NCI-H2227 (cell line): ENCODE results near the gene BUD23.
"Not testable (repeated sequence)": the region's sequence is repeated elsewhere in the genome, so short reads cannot be mapped to it uniquely, and the experiment has no call there.

ENCODE experiments used
- DNase-seq: peaks from one replicate; lab custom pipeline; 2025; ENCODE audit not compliant: unreplicated experiment; lab: John Stamatoyannopoulos, UW

BUD23 gene, protein sequence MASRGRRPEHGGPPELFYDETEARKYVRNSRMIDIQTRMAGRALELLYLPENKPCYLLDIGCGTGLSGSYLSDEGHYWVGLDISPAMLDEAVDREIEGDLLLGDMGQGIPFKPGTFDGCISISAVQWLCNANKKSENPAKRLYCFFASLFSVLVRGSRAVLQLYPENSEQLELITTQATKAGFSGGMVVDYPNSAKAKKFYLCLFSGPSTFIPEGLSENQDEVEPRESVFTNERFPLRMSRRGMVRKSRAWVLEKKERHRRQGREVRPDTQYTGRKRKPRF

DNA sequence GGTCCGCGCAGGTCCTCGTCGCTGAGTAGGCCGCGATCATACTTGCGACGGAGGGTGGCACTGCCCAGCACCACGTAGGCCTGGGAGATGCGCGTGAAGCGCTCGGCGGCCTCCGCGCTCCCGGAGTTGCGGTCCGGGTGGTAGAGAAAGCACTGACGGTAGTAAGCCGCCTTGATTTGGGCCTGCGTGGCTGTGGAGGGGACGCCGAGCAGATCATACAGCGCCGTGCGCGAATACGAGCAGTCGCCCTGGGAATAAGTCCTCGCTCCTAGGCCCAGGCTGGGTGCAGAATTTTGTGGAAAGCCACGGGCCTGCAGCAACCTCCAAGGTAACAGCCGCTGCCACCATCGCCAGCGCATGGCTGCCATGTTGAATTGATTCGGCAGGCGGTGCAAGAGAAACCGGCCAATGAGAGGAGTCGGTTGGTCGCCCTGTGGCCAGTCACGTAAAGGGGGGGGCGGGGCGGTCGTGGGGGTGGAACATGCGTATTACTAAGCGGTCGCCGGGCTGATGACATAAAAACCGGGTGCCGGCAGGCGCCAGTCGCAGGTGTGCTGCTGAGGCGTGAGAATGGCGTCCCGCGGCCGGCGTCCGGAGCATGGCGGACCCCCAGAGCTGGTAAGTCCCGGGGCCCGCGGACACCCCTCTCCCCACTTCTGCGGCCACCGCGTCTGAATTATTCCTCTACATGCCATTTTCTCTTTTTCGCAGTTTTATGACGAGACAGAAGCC lies at the start of gene BUD23, which contains the start of gene DNAJC30:
Gene BUD23, plus strand, starts transcription at position 542 of the 732 bp plus-strand sequence. Its CDS starts 29 bp downstream, at position 571.
Gene DNAJC30, minus strand, starts transcription at position 398 of the 732 bp plus-strand sequence. Its CDS starts 30 bp downstream, at position 368.
- peak; percentile 95 for DNase-seq

DNA sequence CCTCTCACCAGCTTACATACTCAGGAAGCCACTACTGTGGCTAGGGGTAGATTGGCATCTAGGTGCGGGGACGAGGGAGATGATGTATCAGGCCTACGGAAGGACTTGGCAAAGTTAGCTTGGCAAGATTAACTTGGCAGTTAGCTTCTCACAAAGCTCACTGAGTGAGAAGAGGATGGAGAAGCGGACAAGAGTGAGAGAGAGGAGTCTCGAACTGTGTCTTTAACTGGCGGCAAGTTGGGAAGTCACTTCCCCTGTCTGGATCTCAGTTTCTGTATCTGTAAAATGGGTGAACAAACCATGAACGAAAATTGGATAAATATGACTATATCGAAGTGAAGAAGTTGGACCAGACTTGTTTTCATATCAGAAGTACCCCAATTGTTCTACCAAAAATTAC lies 49.6 kb upstream of the BUD23 start:
- no peak for DNase-seq

DNA sequence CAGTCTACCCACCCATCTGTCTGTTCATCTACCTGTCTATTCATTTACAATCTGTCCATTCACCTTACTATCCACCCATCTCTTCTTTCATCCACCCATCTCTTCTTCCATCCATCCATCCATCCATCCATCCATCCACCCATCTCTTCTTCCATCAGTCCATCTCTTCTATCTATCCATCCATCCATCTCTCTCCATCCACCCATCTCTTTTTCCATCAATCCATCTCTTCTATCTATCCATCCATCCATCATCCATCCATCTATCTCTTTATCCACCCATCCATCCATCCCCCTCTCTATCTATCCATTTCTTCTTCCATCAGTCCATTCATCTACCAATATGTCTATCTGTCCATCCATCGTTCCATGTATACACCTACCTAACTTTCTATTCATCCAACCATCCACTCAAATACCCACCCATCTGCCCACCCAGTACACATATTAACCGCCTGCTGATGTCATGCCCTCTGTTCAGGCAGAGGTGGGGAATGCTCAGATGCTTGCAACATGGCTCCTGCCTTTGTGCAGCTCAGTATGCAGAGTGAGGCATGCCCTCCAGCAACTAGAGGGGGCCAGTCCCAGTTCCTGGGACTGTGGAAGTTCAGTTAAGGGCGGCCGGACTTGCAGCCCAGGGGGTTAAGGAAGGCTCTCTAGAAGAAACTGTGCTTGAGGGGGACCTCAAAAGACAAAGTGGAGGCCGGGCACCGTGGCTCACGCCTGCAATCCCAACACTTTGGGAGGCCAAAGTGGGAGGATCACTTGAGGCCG lies 47.8 kb upstream of the BUD23 start:
- no peak for DNase-seq

DNA sequence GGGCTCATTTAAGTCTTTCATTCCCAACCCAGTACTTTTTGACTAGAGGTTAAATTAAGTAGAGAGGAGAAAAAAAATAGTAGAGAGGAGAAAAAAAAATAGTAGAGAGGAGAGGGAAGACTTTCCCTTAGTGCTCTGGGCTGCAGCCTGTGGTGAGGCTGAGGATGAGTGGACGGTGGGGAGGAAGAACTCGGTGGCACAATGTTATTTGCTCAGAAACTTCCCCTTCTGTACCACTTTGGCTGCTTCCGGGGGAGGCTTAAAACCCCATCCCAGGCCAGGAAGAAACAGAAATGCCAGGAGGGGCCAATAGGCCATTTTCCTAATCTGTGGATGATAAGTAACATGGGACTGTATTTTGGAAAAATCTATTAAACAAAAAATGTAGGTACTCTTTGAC lies 44.5 kb upstream of the BUD23 start:
- DNase-seq = no peak

DNA sequence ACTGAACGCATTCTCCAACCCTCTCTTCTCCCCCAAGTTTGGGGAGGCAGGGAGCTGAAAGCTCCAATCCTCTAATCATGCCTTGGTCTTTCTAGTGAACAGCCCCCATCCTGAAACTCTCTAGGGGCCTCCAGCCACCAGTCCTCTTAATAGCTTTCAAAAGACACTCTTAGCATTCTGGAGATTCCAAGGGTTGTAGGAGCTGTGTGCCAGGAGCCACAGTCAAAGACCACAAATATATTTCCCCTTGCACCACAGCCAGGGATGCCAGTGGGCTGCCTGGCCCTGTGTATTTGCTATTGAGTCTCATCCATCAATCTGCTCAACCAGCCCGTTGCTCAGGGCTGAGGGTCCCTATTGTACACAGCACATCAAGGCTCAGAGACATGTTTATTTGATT lies 40.6 kb upstream of the BUD23 start:
- no peak for DNase-seq

DNA sequence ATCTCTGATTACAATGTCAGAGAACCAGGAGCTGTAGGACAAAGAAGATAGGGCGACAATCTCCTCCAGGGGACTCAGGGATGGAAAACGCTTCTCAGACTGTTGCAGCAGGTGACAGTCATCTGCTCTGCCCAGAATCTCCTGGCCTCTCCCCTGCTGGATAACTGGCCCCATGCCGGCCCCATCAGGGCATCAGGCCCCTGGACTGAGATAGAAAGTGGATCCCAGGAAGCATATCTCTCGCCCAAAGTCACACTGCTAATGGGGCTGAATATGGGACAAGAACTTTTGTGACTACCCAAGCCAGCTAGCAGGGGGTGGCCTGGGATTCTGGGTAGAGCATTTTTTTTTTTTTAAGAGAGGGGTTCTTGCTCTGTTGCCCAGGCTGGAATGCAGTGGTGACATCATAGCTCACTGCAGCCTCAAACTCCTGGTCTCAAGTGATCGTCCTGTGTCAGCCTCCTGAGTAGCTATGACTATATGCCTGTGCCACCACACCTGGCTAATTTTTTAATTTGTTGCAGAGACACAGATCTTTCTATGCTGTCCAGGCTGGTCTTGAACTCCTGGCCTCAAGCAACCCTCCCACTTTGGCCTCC lies 38.6 kb upstream of the BUD23 start:
- no peak for DNase-seq

DNA sequence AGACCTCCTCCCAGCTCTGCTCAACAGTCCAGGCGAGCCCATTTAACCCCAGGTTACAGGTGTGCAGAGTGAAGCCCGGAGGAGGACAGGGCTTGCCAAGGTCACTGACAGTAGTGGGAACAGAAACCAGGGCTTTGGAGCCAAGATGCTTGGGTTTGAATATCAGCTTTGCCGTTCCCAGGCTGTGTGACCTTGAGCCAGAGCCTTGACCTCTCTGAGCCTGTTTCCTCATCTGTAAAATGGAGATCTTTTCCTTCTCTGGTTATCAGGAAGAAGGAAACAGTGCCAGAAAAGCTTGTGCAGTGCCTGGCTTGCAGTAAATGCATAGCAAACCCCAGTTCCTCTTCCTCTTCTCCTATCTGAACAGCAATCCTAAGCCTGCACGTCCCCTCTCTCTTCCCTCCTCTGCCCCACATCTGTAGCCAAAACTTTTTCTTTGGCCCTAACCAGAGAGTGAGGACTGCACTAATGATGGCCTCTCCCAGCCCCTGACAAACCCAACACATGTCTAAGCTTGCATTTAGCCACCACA lies 37.7 kb upstream of the BUD23 start:
- no peak for DNase-seq

DNA sequence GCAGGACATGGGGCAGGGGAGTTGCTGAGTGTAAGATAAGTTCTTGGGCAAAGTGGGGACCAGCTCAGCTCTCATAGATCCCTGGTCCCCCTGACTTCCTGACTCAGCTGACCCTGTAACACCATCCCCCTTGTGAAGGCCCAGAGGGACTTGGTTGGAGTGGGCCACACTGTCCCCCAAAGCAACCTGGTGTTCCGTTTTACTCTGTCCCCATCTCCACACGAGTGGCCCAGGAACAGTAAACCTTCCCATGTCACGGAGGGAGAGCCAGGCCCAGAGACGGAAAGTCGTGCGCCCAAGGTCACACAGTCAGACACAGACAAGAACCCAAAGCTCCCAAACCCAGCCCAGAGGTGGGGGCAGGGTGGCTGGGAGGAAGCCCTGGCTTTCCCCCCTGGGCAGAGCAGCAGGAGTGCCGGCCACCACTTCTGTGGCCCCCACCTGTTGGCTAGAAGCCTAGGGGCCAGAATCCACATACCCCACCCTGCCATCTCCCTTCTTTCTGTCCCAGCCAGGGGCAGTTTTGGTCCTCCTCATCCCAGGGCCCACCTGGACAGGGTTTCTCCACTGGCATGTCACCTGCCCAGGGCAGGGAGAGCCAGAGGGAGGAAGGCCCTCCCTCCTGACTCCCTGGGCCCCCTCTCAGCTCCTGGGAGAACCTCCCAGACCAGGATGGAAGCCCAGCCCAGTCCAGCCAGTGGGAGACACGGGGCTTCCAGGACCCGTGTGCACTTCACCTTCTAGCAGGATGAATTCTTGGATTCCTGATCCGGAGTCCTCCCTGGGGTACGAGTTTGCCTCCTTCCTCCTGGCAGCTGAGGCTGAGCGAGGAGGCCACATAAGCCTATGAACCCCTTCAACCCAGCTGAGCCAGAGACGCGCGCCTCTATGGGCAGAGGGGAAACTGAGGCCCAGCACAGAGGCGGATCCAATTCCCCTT lies 36.3 kb upstream of the BUD23 start:
- no peak for DNase-seq

DNA sequence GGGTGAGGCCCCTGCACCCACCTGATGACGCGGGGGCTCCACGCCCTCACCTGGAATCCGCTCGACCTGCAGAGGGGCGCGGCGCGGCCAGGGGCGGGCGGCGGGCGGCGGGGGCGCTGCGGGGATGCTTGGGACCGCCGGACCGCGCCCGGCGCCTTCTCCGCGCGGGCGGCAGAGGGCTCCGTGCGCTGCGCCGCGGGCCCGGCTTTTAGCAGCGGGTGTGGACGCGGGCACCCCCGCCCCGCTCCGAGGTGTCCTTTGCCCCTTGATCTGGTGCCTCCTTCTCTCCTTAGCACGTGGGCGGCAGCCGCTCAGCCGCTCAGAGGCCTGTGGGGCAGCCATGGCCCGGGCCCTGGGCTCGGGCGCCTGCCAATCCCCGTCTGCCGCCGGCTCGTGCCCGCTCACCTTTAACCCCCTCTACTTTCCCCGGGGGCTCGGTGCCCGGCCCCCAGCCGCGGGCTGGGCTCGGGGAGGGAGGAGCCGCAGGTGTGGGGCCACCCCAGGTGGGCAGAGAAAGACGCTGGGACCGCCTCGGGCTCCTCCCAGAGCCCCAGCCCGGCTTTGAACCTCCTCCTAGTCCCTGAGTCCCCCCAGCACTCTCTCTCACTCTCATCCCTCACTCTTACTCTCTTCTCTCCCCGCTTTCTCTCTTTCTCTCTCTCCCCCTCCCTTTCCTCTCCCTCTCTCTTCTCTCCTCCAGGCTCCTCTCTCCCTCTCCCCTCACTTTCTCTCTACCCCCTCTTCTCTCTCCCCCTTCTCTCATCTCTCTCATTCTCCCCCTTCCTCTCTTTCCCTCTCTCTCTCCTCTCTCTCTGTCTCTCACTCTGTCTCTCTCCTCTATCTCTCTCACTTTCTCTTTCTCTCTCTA lies 35.4 kb upstream of the BUD23 start:
- DNase-seq = peak; percentile 64

DNA sequence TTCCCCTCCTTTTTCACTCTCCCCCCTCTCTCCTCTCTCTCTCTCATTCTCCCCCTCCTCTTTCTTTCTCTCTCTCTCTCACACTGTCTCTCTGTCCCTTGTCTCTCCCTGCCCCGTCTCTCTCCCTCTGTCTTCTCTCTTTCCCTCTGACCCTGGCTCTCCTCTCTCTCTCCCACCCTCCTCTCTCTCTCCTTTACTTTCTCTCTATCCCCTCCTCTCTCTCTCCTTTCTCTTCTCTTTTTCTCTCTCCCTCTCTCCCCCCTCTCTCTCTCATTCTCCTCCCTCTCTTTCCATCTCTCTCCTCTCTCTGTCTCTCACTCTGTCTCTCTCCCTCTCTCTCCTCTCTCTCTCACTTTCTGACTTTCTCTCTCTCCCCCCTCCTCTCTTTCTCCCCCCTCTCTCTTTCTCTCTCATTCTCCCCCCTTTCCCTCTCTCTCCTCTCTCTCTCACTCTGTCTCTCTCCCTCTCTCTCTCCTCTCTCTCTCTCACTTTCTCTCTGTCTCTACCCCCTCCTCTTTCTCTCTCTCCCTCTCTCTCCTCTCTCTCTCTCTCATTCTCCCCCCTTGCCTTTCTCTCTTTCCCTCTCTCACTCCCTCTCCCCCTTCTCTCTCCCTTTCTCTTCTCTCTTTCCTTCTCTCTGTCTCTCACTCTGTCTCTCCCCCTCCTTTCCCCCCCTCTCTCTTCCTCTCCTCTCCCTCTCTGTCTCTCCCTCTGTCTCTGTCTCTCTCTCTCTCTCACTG lies 34.6 kb upstream of the BUD23 start:
- DNase-seq = no peak

DNA sequence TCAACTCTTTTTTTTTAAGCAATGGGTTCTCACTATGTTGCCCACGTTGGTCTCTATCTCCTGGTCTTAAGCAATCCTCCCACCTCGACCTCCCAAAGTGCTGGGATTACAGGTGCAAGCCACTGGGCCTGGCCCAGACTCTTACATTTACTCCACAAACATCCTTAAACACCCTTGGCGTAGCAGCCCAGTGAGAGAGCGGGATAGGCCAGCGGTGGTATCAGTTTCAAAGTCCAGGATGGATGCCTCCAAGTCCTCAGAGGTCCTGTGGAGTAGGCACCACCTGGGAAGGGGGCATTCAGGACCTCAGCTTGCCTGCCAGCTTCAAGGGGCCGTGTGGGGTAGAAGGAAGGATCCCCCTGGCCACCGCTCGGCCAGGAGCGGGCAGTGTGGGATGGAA lies 33.8 kb upstream of the BUD23 start:
- DNase-seq = no peak

DNA sequence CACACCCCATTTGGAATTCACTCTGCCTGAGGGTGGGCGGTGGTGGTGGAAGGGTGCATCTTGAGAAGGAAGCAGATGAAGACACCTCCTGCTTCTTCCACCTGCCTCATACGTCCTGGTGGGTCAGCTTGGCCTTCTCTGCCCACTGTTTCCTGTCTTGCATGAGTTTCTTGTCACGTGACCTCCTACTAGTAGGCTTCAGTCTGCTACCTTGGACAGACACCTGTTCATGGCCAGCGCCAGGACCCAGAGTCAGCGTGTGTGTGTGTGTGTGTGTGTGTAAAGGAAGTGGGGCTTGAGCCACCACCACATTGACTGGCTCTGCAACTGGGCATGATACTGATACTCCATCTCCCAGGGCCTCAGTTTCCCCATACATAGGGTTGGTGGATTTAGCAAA lies 32.9 kb upstream of the BUD23 start:
- DNase-seq = no peak

DNA sequence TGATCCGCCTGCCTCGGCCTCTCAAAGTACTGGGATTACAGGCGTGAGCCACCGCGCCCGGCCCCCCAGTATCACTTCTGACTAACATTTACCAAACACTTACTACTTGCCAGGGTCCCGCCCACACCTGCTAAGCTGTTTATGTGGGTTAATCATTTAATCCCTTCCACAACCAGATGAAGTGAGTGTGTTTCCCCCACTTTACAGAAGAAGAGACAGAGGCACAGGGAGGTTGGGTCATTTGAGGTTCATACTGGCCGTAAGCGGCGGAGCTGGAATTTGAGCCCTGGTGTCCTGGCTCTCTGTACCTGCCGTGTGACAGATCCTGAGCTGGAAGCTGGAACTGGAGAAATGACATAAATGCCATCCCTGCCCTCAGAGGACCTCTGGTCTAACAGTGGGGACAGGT lies 30.9 kb upstream of the BUD23 start:
- no peak for DNase-seq

DNA sequence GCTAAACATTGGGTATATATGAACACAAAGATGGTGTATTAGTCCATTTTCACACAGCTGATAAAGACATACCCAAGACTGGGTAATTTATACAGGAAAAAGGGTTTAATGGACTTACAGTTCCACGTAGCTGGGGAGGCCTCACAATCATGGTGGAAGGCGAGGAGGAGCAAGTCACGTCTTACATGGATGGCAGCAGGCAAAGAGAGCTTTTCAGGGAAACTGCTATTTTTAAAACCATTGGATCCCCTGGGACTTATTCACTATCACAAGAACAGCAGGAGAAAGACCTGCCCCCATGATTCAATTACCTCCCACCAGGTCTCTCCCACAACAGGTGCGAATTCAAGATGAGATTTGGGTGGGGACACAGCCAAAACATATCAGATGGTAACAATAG lies 28.1 kb upstream of the BUD23 start:
- DNase-seq = not testable (repeated sequence)

DNA sequence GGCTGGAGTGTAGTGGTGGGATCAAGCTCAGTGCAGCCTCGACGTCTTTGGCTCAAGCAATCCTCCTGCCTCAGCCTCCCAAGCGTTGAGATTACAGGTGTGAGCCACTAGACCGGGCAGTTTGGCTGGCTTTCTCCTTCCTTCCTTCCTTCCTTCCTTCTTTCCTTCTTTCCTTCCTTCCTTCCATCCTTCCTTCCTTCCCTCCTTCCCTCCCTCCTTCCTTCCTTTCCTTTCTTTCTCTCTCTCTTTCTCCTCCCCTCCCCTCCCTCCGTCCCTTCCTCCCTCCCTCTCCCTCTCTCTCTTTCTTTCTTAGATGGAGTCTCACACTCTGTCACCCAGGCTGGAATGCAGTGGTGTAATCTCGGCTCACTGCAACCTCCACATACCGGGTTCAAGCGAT lies 23.4 kb upstream of the BUD23 start:
- no peak for DNase-seq

DNA sequence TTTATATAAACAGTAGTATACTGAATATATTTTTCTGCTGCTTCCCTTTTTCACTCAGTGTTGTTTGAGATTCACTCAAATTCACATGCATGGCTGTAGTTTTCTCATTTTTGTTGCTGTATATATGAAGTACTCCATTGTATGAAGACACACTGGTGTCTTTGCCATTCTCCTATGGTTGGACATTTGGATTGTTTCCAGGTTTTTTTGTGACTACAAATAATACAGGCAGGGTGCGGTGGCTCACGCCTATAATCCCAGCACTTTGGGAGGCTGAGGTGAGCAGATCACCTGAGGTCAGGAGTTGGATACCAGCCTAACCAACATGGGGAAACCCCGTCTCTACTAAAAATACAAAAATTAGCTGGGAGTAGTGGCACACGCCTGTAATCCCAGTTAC lies 22.8 kb upstream of the BUD23 start:
- DNase-seq = not testable (repeated sequence)

DNA sequence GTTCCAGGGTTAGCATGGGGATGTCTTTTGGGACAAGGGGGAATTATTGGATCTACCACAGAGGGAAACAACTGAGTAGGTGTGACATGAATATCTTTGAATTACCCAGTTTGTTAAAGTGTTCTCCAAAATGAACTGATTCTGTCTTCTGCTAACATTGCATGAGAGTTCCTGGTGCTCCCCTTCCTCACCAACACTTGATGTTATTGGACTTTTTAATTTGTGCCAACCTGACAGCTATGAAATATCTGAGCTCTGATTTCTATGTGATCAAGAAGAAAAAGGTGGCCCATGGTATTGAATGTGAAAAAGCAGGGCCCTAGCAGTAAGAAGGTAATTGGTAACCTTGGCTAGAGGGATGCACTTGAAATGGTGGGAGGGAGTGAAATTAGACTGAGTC lies 20.4 kb upstream of the BUD23 start:
- DNase-seq = no peak

DNA sequence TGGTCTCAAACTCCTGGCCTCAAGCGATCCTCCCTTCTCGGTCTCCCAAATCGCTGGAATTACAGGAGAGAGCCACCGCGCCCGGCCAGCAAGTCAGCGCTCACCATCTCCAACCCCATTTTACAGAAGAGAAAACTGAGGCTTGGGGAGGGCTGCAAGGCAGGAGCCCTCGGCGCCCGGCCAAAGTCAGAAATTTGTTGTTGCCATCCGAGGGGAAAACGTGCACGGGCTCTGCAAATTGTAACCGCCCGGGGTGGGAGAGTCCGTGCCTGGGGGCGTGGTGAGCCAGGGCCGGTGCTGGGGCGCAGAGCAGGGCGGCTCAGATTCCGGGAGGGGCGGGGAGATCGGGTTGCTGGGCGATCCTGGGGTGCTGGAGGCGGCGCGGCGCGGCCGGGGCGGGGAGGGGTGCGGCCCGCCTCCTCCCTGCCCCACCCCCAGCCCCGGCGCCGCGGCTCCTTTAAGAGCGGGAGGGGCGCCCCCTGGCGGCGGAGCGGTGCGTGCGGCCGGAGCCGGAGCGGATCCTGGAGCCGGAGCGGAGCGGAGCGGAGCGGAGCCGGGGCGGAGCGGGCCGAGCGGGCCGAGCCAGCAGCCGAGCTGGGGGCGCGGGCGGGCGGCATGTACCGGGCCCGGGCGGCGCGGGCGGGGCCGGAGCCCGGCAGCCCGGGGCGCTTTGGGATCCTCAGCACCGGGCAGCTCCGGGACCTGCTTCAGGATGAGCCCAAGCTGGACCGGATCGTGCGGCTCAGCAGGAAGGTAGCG lies 15.9 kb upstream of the BUD23 start, which contains the start of gene VPS37D:
Gene VPS37D, plus strand, starts transcription at position 488 of the 759 bp plus-strand sequence. Its CDS starts 128 bp downstream, at position 616.
- peak; percentile 96 for DNase-seq
